COR-L47 (cell line): ENCODE data around the gene EDEM2.
"Not testable (repeated sequence)": the region's sequence is repeated elsewhere in the genome, so short reads cannot be mapped to it uniquely, and the experiment has no call there.

Experiments
- DNase-seq: peaks from one replicate; lab custom pipeline; 2025; lab: John Stamatoyannopoulos, UW

The EDEM2 gene

GRCh38 chr20:35125753-35126152, 21.4 kb downstream of the EDEM2 start:
- DNase-seq, result no peak

GRCh38 chr20:35122756-35123405, 24.3 kb downstream of the EDEM2 start:
- DNase-seq, result no peak

- DNase-seq, result no peak
Measured at GRCh38 chr20:35121186-35121585, 25.9 kb downstream of the EDEM2 start.

- no peak for DNase-seq
Measured at GRCh38 chr20:35120012-35120701, 27.0 kb downstream of the EDEM2 start.

- DNase-seq, result no peak
Measured at GRCh38 chr20:35117629-35118028, 29.5 kb downstream of the EDEM2 start.

- DNase-seq, result no peak
Measured at GRCh38 chr20:35117196-35117595, 29.9 kb downstream of the EDEM2 start.

GRCh38 chr20:35116258-35116657, 30.9 kb downstream of the EDEM2 start:
- no peak for DNase-seq

GRCh38 chr20:35115606-35116005, 31.5 kb downstream of the EDEM2 start:
- no peak for DNase-seq

GRCh38 chr20:35112276-35112675, 34.9 kb downstream of the EDEM2 start:
- not testable (repeated sequence) for DNase-seq

- no peak for DNase-seq
Measured at GRCh38 chr20:35111141-35111888, 35.8 kb downstream of the EDEM2 start.

- DNase-seq, result no peak
Measured at GRCh38 chr20:35108921-35109320, 38.2 kb downstream of the EDEM2 start.

- no peak for DNase-seq
Measured at GRCh38 chr20:35106827-35107380, 40.2 kb downstream of the EDEM2 start.

- DNase-seq, result no peak
Measured at GRCh38 chr20:35104685-35105295, 42.3 kb downstream of the EDEM2 start.

GRCh38 chr20:35101620-35102019, 45.5 kb downstream of the EDEM2 start:
- no peak for DNase-seq

- no peak for DNase-seq
Measured at GRCh38 chr20:35093267-35093884, 53.8 kb downstream of the EDEM2 start.

- peak; percentile 77 for DNase-seq
Measured at GRCh38 chr20:35092524-35093266, 54.4 kb downstream of the EDEM2 start, which contains the start of gene TRPC4AP. TSS of gene TRPC4AP (minus strand) at chr20:35092807. CDS start at chr20:35092781, 26 bp downstream.

GRCh38 chr20:35091816-35092523, 55.2 kb downstream of the EDEM2 start:
- DNase-seq, result peak; percentile 39

- DNase-seq, result peak; percentile 1
Measured at GRCh38 chr20:35088231-35089145, 58.6 kb downstream of the EDEM2 start.

- no peak for DNase-seq
Measured at GRCh38 chr20:35087791-35088190, 59.3 kb downstream of the EDEM2 start.
